ENCODE data around the gene MOB1A. TPM values are rescaled to one million over a fixed set of nuclear protein-coding genes. Genes with fewer than 3 reads are reported as not detected.

MOB1A gene
- total and polyA plus RNA-seq, 2 of the 13 experiments (the other 11 are each of a cell fraction or from before 2014, with no cell fraction given) = 48.2 to 139 TPM

DNA sequence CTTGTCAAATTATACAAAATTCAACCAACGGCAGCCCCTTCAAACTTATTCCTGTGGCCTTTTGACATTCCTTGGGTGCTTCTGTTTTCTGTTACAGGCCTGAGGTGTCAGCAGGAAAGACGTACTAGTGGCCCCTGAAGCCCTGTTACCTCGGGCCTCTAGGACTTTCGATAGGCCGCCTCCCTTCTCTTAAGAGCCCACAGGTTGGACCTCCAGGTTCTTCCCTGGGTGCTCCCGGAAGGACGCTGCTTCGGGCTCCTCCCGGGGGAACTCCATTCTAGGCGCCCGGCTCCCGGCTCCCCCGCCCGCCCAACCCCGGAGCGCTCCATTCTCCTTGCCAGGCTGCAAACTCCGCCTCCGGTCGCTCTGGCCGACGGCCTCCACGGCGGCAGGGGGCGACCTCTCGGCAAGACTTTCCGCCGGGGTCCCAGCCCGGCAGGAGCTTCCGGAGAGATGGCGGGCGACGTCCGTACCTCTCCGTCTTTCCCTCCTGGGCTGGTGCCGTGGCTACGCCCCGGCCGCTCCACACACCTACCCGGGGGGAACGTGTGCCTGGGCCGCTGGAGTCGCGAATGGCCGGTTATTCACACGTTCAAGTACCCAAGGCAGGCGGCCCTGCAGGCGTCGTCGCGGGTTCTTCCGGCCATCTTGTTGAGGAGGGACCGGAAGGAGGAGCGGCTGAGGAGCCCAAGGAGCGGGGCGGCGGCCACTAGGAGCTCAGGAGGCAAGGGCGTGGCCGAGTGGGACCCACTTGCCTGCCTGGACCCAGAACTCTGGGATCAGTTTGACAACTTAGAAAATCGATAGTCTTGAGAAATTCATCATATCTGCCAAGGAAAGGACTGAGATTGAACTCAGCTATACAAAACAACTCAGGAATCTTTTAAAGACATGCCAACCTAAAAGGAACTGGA is 58.5 kb downstream of the MOB1A start (continued):
- TF ChIP-seq, protein P1, sequence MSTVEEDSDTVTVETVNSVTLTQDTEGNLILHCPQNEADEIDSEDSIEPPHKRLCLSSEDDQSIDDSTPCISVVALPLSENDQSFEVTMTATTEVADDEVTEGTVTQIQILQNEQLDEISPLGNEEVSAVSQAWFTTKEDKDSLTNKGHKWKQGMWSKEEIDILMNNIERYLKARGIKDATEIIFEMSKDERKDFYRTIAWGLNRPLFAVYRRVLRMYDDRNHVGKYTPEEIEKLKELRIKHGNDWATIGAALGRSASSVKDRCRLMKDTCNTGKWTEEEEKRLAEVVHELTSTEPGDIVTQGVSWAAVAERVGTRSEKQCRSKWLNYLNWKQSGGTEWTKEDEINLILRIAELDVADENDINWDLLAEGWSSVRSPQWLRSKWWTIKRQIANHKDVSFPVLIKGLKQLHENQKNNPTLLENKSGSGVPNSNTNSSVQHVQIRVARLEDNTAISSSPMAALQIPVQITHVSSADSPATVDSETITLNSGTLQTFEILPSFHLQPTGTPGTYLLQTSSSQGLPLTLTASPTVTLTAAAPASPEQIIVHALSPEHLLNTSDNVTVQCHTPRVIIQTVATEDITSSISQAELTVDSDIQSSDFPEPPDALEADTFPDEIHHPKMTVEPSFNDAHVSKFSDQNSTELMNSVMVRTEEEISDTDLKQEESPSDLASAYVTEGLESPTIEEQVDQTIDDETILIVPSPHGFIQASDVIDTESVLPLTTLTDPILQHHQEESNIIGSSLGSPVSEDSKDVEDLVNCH (CRISPR knock-in tag; IDR thresholded peaks at IDR 0.05) = no peak; the same call in 1 of the 2 replicates
- TF ChIP-seq WIZ (CRISPR knock-in tag; IDR thresholded peaks at IDR 0.05) = peak; percentile 99
- TF ChIP-seq SPEN (CRISPR knock-in tag; IDR thresholded peaks at IDR 0.05; ENCODE audit: low read depth) = peak; percentile 89
- TF ChIP-seq, protein P2, sequence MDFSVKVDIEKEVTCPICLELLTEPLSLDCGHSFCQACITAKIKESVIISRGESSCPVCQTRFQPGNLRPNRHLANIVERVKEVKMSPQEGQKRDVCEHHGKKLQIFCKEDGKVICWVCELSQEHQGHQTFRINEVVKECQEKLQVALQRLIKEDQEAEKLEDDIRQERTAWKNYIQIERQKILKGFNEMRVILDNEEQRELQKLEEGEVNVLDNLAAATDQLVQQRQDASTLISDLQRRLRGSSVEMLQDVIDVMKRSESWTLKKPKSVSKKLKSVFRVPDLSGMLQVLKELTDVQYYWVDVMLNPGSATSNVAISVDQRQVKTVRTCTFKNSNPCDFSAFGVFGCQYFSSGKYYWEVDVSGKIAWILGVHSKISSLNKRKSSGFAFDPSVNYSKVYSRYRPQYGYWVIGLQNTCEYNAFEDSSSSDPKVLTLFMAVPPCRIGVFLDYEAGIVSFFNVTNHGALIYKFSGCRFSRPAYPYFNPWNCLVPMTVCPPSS (IDR thresholded peaks at IDR 0.05) = no peak
- TF ChIP-seq, protein P3, sequence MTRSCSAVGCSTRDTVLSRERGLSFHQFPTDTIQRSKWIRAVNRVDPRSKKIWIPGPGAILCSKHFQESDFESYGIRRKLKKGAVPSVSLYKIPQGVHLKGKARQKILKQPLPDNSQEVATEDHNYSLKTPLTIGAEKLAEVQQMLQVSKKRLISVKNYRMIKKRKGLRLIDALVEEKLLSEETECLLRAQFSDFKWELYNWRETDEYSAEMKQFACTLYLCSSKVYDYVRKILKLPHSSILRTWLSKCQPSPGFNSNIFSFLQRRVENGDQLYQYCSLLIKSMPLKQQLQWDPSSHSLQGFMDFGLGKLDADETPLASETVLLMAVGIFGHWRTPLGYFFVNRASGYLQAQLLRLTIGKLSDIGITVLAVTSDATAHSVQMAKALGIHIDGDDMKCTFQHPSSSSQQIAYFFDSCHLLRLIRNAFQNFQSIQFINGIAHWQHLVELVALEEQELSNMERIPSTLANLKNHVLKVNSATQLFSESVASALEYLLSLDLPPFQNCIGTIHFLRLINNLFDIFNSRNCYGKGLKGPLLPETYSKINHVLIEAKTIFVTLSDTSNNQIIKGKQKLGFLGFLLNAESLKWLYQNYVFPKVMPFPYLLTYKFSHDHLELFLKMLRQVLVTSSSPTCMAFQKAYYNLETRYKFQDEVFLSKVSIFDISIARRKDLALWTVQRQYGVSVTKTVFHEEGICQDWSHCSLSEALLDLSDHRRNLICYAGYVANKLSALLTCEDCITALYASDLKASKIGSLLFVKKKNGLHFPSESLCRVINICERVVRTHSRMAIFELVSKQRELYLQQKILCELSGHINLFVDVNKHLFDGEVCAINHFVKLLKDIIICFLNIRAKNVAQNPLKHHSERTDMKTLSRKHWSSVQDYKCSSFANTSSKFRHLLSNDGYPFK (CRISPR knock-in tag; IDR thresholded peaks at IDR 0.05; ENCODE audit: borderline replicate concordance) = peak; percentile 97
- TF ChIP-seq ZNF232 (CRISPR knock-in tag; IDR thresholded peaks at IDR 0.05; ENCODE audit: borderline replicate concordance) = peak; percentile 81; the same call in 1 of the 2 replicates
- TF ChIP-seq, protein P4, sequence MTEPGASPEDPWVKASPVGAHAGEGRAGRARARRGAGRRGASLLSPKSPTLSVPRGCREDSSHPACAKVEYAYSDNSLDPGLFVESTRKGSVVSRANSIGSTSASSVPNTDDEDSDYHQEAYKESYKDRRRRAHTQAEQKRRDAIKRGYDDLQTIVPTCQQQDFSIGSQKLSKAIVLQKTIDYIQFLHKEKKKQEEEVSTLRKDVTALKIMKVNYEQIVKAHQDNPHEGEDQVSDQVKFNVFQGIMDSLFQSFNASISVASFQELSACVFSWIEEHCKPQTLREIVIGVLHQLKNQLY (CRISPR knock-in tag; IDR thresholded peaks at IDR 0.05) = no peak
- TF ChIP-seq KAT8 (CRISPR knock-in tag; IDR thresholded peaks at IDR 0.05) = peak; percentile 99
- TF ChIP-seq, protein P5, sequence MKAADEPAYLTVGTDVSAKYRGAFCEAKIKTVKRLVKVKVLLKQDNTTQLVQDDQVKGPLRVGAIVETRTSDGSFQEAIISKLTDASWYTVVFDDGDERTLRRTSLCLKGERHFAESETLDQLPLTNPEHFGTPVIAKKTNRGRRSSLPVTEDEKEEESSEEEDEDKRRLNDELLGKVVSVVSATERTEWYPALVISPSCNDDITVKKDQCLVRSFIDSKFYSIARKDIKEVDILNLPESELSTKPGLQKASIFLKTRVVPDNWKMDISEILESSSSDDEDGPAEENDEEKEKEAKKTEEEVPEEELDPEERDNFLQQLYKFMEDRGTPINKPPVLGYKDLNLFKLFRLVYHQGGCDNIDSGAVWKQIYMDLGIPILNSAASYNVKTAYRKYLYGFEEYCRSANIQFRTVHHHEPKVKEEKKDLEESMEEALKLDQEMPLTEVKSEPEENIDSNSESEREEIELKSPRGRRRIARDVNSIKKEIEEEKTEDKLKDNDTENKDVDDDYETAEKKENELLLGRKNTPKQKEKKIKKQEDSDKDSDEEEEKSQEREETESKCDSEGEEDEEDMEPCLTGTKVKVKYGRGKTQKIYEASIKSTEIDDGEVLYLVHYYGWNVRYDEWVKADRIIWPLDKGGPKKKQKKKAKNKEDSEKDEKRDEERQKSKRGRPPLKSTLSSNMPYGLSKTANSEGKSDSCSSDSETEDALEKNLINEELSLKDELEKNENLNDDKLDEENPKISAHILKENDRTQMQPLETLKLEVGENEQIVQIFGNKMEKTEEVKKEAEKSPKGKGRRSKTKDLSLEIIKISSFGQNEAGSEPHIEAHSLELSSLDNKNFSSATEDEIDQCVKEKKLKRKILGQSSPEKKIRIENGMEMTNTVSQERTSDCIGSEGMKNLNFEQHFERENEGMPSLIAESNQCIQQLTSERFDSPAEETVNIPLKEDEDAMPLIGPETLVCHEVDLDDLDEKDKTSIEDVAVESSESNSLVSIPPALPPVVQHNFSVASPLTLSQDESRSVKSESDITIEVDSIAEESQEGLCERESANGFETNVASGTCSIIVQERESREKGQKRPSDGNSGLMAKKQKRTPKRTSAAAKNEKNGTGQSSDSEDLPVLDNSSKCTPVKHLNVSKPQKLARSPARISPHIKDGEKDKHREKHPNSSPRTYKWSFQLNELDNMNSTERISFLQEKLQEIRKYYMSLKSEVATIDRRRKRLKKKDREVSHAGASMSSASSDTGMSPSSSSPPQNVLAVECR (CRISPR knock-in tag; IDR thresholded peaks at IDR 0.05; ENCODE audit: borderline replicate concordance) = peak; percentile 86
- peak; percentile 87; the same call in 1 of the 2 replicates for TF ChIP-seq MYNN (CRISPR knock-in tag; IDR thresholded peaks at IDR 0.05; ENCODE audit: low read depth)
- TF ChIP-seq, protein P6, sequence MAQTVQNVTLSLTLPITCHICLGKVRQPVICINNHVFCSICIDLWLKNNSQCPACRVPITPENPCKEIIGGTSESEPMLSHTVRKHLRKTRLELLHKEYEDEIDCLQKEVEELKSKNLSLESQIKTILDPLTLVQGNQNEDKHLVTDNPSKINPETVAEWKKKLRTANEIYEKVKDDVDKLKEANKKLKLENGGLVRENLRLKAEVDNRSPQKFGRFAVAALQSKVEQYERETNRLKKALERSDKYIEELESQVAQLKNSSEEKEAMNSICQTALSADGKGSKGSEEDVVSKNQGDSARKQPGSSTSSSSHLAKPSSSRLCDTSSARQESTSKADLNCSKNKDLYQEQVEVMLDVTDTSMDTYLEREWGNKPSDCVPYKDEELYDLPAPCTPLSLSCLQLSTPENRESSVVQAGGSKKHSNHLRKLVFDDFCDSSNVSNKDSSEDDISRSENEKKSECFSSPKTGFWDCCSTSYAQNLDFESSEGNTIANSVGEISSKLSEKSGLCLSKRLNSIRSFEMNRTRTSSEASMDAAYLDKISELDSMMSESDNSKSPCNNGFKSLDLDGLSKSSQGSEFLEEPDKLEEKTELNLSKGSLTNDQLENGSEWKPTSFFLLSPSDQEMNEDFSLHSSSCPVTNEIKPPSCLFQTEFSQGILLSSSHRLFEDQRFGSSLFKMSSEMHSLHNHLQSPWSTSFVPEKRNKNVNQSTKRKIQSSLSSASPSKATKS (CRISPR knock-in tag; IDR thresholded peaks at IDR 0.05) = peak; percentile 51; the same call in 1 of the 2 replicates
- peak; percentile 98 for TF ChIP-seq SALL2 (CRISPR knock-in tag; IDR thresholded peaks at IDR 0.05)
- peak; percentile 66; the same call in 1 of the 2 replicates for TF ChIP-seq ZBTB38 (CRISPR knock-in tag; IDR thresholded peaks at IDR 0.05)
